Trophoblast cell (in vitro differentiated cells and primary cell): ENCODE results near the gene TRAIP.
"Not testable (repeated sequence)": the region's sequence is repeated elsewhere in the genome, so short reads cannot be mapped to it uniquely, and the experiment has no call there.

ENCODE experiments used
- DNase-seq, 2 donors: peaks; one replicate each; pipeline ENCODE4 v3.0.0-alpha.2; 2016
- H2AFZ ChIP-seq: 2 replicates; pipeline ENCODE4 v1.6.1; 2013; ENCODE audit warnings: low read length, moderate library complexity, mild to moderate bottlenecking; ENCODE audit not compliant: insufficient read depth, poor library complexity
- H2AK5ac ChIP-seq: 2 replicates; pipeline ENCODE4 v1.6.1; 2013; ENCODE audit warnings: mild to moderate bottlenecking, low read length
- H2BK120ac ChIP-seq: 2 replicates; pipeline ENCODE4 v1.6.1; 2013; ENCODE audit warnings: low read length, mild to moderate bottlenecking, moderate library complexity; ENCODE audit not compliant: insufficient read depth, poor library complexity
- H2BK12ac ChIP-seq: 2 replicates; pipeline ENCODE4 v1.6.1; 2013; ENCODE audit warnings: mild to moderate bottlenecking, low read length, moderate library complexity
- H2BK5ac ChIP-seq: 2 replicates; pipeline ENCODE4 v1.6.1; 2013; ENCODE audit warnings: low read length, low read depth, moderate library complexity, mild to moderate bottlenecking; ENCODE audit not compliant: poor library complexity
- H3K14ac ChIP-seq: 2 replicates; pipeline ENCODE4 v1.6.1; 2013; ENCODE audit warnings: mild to moderate bottlenecking, low read length
- H3K18ac ChIP-seq: 2 replicates; pipeline ENCODE4 v1.6.1; 2013; ENCODE audit warnings: mild to moderate bottlenecking, low read length
- H3K23ac ChIP-seq: 2 replicates; pipeline ENCODE4 v1.6.1; 2013; ENCODE audit warnings: low read length
- H3K27ac ChIP-seq: 2 replicates; pipeline ENCODE4 v1.5.1; 2013; ENCODE audit warnings: low read depth, mild to moderate bottlenecking, inconsistent platforms, low read length, moderate library complexity
- H3K27me3 ChIP-seq: 2 replicates; pipeline ENCODE4 v1.6.1; 2013; ENCODE audit warnings: inconsistent platforms, mild to moderate bottlenecking, low read length, moderate library complexity; ENCODE audit not compliant: insufficient read depth
- H3K36me3 ChIP-seq, 2 experiments: 1 replicate in 1 of 2; 2 replicates in 1 of 2; pipeline ENCODE4 v1.6.1; 2013; ENCODE audit warnings: low read length in 2 of 2, mild to moderate bottlenecking in 2 of 2, moderate library complexity in 1 of 2; ENCODE audit not compliant: insufficient read depth in 2 of 2, control insufficient read depth in 1 of 2
- H3K4ac ChIP-seq: 2 replicates; pipeline ENCODE4 v1.6.1; 2013; ENCODE audit warnings: low read depth, mild to moderate bottlenecking, low read length, moderate library complexity
- H3K4me1 ChIP-seq, 2 experiments: 1 replicate in 1 of 2; 2 replicates in 1 of 2; pipeline ENCODE4 v1.6.1; 2013; ENCODE audit warnings: low read length in 2 of 2, mild to moderate bottlenecking in 2 of 2, moderate library complexity in 1 of 2; ENCODE audit not compliant: insufficient read depth in 2 of 2, control insufficient read depth in 1 of 2
- H3K4me2 ChIP-seq: 2 replicates; pipeline ENCODE4 v1.6.1; 2013; ENCODE audit warnings: inconsistent platforms, mild to moderate bottlenecking, low read length, moderate library complexity
- H3K4me3 ChIP-seq: 2 replicates; pipeline ENCODE4 v1.5.1; 2013; ENCODE audit warnings: mild to moderate bottlenecking, low read depth, low read length, inconsistent platforms
- H3K79me1 ChIP-seq: one replicate; pipeline ENCODE4 v1.6.1; 2013; ENCODE audit warnings: low read length
- H3K79me2 ChIP-seq: 2 replicates; pipeline ENCODE4 v1.6.1; 2013; ENCODE audit warnings: low read length, mild to moderate bottlenecking; ENCODE audit not compliant: control insufficient read depth, insufficient read depth, poor library complexity
- H3K9ac ChIP-seq: 2 replicates; pipeline ENCODE4 v1.6.1; 2013; ENCODE audit warnings: mild to moderate bottlenecking, low read length
- H3K9me3 ChIP-seq: 2 replicates; pipeline ENCODE4 v1.6.1; 2013; ENCODE audit warnings: low read depth, mild to moderate bottlenecking, control low read depth, inconsistent platforms, low read length; ENCODE audit not compliant: insufficient read depth
- H4K12ac ChIP-seq: 2 replicates; pipeline ENCODE4 v1.6.1; 2013; ENCODE audit warnings: low read depth, mild to moderate bottlenecking, low read length, moderate library complexity
- H4K8ac ChIP-seq: 2 replicates; pipeline ENCODE4 v1.6.1; 2013; ENCODE audit warnings: low read depth, mild to moderate bottlenecking, low read length, moderate library complexity
- H4K91ac ChIP-seq: one replicate; pipeline ENCODE4 v1.6.1; 2013; ENCODE audit warnings: low read depth, mild to moderate bottlenecking, low read length, moderate library complexity
- WGBS: extraction: QIAGEN DNeasy Blood & Tissue Kit; methylation state at CpG from one replicate; pipeline ENCODE4 v1.1.7; 2013; ENCODE audit warnings: missing lambda C conversion rate; ENCODE audit not compliant: insufficient read length, insufficient coverage; ENCODE audit errors: extremely low coverage; 5-methylcytosine and 5-hydroxymethylcytosine counted together

The TRAIP gene

DNA sequence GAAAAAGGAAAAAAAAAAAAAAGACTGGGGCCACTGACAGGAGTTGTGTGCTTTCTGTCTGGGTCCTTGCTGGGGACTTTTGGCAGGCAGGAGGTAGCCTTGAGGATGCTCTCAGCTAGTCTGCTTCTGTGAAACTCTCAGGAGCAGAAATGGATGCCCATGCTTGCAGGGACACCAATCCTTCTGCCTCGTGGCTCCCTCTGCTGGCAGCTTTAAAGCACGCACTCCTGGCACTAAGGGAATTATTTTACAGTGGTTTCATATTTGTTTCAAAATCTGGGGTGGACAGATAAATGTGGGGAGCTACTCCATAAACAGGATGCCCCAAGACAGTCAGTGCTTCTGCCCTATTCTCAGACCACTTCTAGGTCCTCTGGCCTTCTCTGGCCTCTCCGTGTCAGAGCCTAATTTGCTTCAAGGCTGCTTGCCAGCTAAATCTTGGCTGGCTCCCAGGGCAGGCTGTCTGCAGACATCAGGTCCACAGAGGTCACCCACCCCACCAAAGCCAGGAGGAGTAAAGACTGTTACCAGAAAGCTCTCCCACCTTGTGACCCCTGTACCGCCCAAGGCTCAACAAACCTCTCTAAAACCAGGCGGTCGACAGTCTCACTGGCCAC is 17.1 kb downstream of the TRAIP start:
- H3K9ac ChIP-seq: no peak overlapping the region
- no peaks in the 10 kb centered on the region for H3K4me1 ChIP-seq
- H3K36me3 ChIP-seq: peaks cover 19 to 31% of the 10 kb centered on the region in 2 experiments
- H4K8ac ChIP-seq: no peak overlapping the region
- no peak overlapping the region for H2BK120ac ChIP-seq
- H4K91ac ChIP-seq: no peak overlapping the region
- no peaks in the 10 kb centered on the region for H3K27me3 ChIP-seq
- H3K4ac ChIP-seq: no peak overlapping the region
- H2BK5ac ChIP-seq: no peak overlapping the region
- no peak overlapping the region for H4K12ac ChIP-seq
- no peak overlapping the region for H3K18ac ChIP-seq
- no peak overlapping the region for H3K4me3 ChIP-seq
- WGBS: no CpG with 5 or more reads among the region's 6 CpGs
- no peak overlapping the region for H3K27ac ChIP-seq
- H3K9me3 ChIP-seq: no peaks in the 10 kb centered on the region
- no peak overlapping the region for H2AK5ac ChIP-seq
- no peak overlapping the region for H3K14ac ChIP-seq
- H3K23ac ChIP-seq: no peak overlapping the region
- peak; percentile 53 to 87 for DNase-seq
- H3K4me2 ChIP-seq: no peak overlapping the region
- H3K79me2 ChIP-seq: no peaks in the 10 kb centered on the region
- H3K79me1 ChIP-seq: no peaks in the 10 kb centered on the region
- H2BK12ac ChIP-seq: no peak overlapping the region
- H2AFZ ChIP-seq: no peak overlapping the region

DNA sequence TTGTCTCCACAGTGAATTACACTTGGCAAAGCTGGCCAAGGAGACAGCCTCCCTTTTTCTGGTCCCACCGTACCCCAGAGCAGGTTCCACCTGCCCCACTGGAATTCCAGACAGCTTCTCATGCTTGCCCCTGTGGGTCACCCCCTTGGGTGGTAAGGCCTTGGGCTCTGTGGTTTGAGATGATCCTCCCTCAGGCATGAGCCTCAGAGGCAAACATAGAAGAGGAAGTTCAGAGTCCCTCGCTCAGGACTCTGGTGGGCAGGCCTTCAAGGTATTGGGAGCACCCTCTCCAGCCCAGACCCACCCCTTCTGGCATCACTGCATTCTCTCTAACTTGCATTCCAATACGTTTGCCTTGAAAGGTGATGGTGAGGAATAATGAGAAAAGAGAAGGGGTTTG is 25.0 kb downstream of the TRAIP start:
- H3K9me3 ChIP-seq: no peaks in the 10 kb centered on the region
- no peak overlapping the region for H2BK120ac ChIP-seq

DNA sequence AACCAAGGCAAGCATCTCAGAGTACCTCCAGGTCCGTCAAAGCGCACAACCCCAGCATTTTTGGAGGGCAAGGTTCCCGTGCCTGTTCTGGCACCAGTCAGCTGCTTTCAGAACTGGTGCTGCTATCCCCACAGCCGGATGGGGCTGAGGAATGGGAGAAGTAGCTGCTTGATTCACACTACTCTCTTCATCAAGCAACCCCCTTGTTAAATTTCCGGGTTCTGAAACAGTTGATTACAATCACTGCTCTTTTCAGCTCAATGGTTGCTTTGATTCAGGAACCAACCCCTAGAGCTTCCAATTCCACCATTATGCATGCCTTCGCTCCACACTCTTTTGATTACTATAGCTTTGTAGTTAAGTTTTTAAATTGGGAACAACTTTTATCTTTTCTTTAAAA is 30.3 kb downstream of the TRAIP start:
- Histone ChIP-seq H2BK12ac (no peak overlapping the region), H3K18ac (no peak overlapping the region), H3K4ac (no peak overlapping the region), H3K4me3 (no peak overlapping the region), H3K36me3 (peaks cover 17 to 22% of the 10 kb centered on the region in 2 experiments), H2AFZ (no peak overlapping the region), H3K4me2 (no peak overlapping the region), H3K9ac (no peak overlapping the region), H3K9me3 (no peaks in the 10 kb centered on the region), H4K12ac (no peak overlapping the region), H3K27me3 (no peaks in the 10 kb centered on the region), H2BK120ac (no peak overlapping the region), H3K23ac (no peak overlapping the region), H3K27ac (no peak overlapping the region), H2AK5ac (no peak overlapping the region), H4K8ac (no peak overlapping the region), H3K79me1 (no peaks in the 10 kb centered on the region), H3K14ac (no peak overlapping the region), H3K4me1 (no peaks in the 10 kb centered on the region), H4K91ac (no peak overlapping the region), H3K79me2 (no peaks in the 10 kb centered on the region), H2BK5ac (no peak overlapping the region)
- WGBS: no CpG with 5 or more reads among the region's 6 CpGs
- no peak for DNase-seq

More for the DNA sequence above, 25.0 kb downstream of the TRAIP start:
- H2BK5ac ChIP-seq: no peak overlapping the region
- no peaks in the 10 kb centered on the region for H3K79me2 ChIP-seq
- no peaks in the 10 kb centered on the region for H3K79me1 ChIP-seq
- no CpG with 5 or more reads among the region's 3 CpGs for WGBS
- H3K9ac ChIP-seq: no peak overlapping the region
- no peak overlapping the region for H2AK5ac ChIP-seq
- no peak overlapping the region for H3K4me2 ChIP-seq
- H4K8ac ChIP-seq: no peak overlapping the region
- H3K27ac ChIP-seq: no peak overlapping the region
- no peak overlapping the region for H4K91ac ChIP-seq
- no peak overlapping the region for H4K12ac ChIP-seq
- H3K27me3 ChIP-seq: no peaks in the 10 kb centered on the region
- no peak overlapping the region for H2BK12ac ChIP-seq
- no peak overlapping the region for H3K4me3 ChIP-seq
- H3K36me3 ChIP-seq: peaks cover 29 to 36% of the 10 kb centered on the region in 2 experiments
- no peak overlapping the region for H2AFZ ChIP-seq
- H3K4me1 ChIP-seq: no peaks in the 10 kb centered on the region
- H3K18ac ChIP-seq: no peak overlapping the region
- H3K14ac ChIP-seq: no peak overlapping the region
- DNase-seq: no peak
- H3K23ac ChIP-seq: no peak overlapping the region
- H3K4ac ChIP-seq: no peak overlapping the region

DNA sequence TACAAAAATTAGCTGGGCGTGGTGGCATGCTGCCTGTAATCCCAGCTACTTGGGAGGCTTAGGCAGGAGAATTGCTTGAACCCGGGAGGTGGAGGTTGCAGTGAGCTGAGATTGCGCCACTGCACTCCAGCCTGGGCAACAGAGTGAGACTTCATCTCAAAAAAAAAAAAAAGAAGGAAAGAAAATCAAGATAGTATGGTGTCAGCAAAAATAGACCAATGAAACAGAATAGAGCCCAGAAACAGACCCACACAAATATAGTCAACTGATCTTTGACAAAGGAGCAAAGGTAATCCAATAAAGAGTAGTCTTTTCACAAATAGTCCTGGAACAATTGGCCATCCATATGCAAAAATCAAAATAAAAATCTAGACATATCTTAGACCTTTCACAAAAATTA is 33.2 kb downstream of the TRAIP start:
- not testable (repeated sequence) for H3K79me1 ChIP-seq

More for the DNA sequence above, 33.2 kb downstream of the TRAIP start:
- H4K12ac ChIP-seq, H3K9ac ChIP-seq, H3K4me3 ChIP-seq, H3K36me3 ChIP-seq, H3K14ac ChIP-seq, H3K79me2 ChIP-seq, H3K18ac ChIP-seq, H3K27me3 ChIP-seq, H2AFZ ChIP-seq, H3K9me3 ChIP-seq, H3K4me1 ChIP-seq, H4K91ac ChIP-seq, H3K23ac ChIP-seq, H3K4me2 ChIP-seq, H2BK12ac ChIP-seq, DNase-seq, H4K8ac ChIP-seq, H2AK5ac ChIP-seq, H2BK120ac ChIP-seq, H2BK5ac ChIP-seq, H3K27ac ChIP-seq, H3K4ac ChIP-seq: not testable (repeated sequence)
- no CpG with 5 or more reads among the region's 3 CpGs for WGBS
